ENCODE data around the gene TEAD4. TPM values are rescaled to one million over a fixed set of nuclear protein-coding genes. Genes with fewer than 3 reads are reported as not detected.

Gene TEAD4
- total RNA-seq: 30.3 TPM

DNA sequence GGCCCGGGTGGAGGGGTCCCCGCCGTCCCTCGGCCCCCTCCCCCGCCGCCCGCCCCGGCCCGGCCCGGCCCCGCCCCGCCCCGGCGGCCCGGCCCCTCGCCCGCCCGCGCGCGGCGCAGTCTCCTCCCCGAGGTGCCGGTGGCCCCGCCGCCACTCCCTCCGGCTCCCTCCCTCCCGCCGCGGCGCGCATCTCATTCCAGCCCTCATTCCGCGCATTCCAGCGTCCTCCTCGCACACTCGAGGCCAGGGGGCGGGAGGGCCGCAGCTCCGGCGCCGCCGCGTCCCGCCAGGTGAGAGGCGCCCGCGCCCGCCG lies at the start of gene TEAD4:
Gene TEAD4, plus strand, starts transcription at position 206 of the 313 bp plus-strand sequence.
- H3K9ac ChIP-seq (ENCODE audit: low read depth in 1 of 3, low read length in 3 of 3): peak within 1 kb of the TSS; percentile 86 to 96 (median 92)
- H3K27ac ChIP-seq (ENCODE audit: low read depth, low read length): peak within 1 kb of the TSS; percentile 95
- peaks cover 36 to 48% (median 40%) of the 10 kb centered on the region in 3 donors for H3K4me1 ChIP-seq (ENCODE audit: control insufficient read depth in 3 of 3, insufficient read depth in 3 of 3, low read length in 3 of 3)
- no peaks in the 10 kb centered on the region for H3K27me3 ChIP-seq (ENCODE audit: control insufficient read depth in 3 of 3, insufficient read depth in 3 of 3, low read length in 3 of 3)
- no peaks in the 10 kb centered on the region for H3K9me3 ChIP-seq (ENCODE audit: control insufficient read depth in 3 of 3, low read length in 3 of 3)
- peaks cover 0 to 4% (median 2%) of the 10 kb centered on the region in 3 donors for H3K36me3 ChIP-seq (ENCODE audit: control insufficient read depth in 3 of 3, insufficient read depth in 3 of 3, low read length in 3 of 3)
- H3K4me3 ChIP-seq (ENCODE audit: low read length in 3 of 3): peak within 1 kb of the TSS; percentile 73 to 87 (median 84)

GRCh38 chr12:2912216-2912575 lies 47.0 kb upstream of the TEAD4 start:
- Histone ChIP-seq H3K4me1 (ENCODE audit: control insufficient read depth in 3 of 3, insufficient read depth in 3 of 3, low read length in 3 of 3) (peaks cover 0 to 4% (median 0%) of the 10 kb centered on the region in 3 donors), H3K27me3 (ENCODE audit: control insufficient read depth in 3 of 3, insufficient read depth in 3 of 3, low read length in 3 of 3) (no peaks in the 10 kb centered on the region), H3K27ac (ENCODE audit: low read depth, low read length) (no peak overlapping the region), H3K9ac (ENCODE audit: low read depth in 1 of 3, low read length in 3 of 3) (no peak overlapping the region), H3K4me3 (ENCODE audit: low read length in 3 of 3) (no peak overlapping the region), H3K9me3 (ENCODE audit: control insufficient read depth in 3 of 3, low read length in 3 of 3) (no peaks in the 10 kb centered on the region), H3K36me3 (ENCODE audit: control insufficient read depth in 3 of 3, insufficient read depth in 3 of 3, low read length in 3 of 3) (peaks cover 8 to 19% (median 18%) of the 10 kb centered on the region in 3 donors)

GRCh38 chr12:2919249-2919648 lies 39.9 kb upstream of the TEAD4 start:
- Histone ChIP-seq H3K36me3 (ENCODE audit: control insufficient read depth in 3 of 3, insufficient read depth in 3 of 3, low read length in 3 of 3) (peaks cover 6 to 24% (median 8%) of the 10 kb centered on the region in 3 donors), H3K9ac (ENCODE audit: low read depth in 1 of 3, low read length in 3 of 3) (no peak overlapping the region), H3K27ac (ENCODE audit: low read depth, low read length) (no peak overlapping the region), H3K27me3 (ENCODE audit: control insufficient read depth in 3 of 3, insufficient read depth in 3 of 3, low read length in 3 of 3) (no peaks in the 10 kb centered on the region), H3K9me3 (ENCODE audit: control insufficient read depth in 3 of 3, low read length in 3 of 3) (no peaks in the 10 kb centered on the region), H3K4me1 (ENCODE audit: control insufficient read depth in 3 of 3, insufficient read depth in 3 of 3, low read length in 3 of 3) (peaks cover 5 to 6% (median 6%) of the 10 kb centered on the region in 3 donors), H3K4me3 (ENCODE audit: low read length in 3 of 3) (no peak overlapping the region)

- Histone ChIP-seq H3K27me3 (ENCODE audit: control insufficient read depth in 3 of 3, insufficient read depth in 3 of 3, low read length in 3 of 3) (no peaks in the 10 kb centered on the region), H3K9me3 (ENCODE audit: control insufficient read depth in 3 of 3, low read length in 3 of 3) (no peaks in the 10 kb centered on the region), H3K36me3 (ENCODE audit: control insufficient read depth in 3 of 3, insufficient read depth in 3 of 3, low read length in 3 of 3) (peaks cover 7 to 33% (median 8%) of the 10 kb centered on the region in 3 donors), H3K9ac (ENCODE audit: low read depth in 1 of 3, low read length in 3 of 3) (no peak overlapping the region), H3K4me1 (ENCODE audit: control insufficient read depth in 3 of 3, insufficient read depth in 3 of 3, low read length in 3 of 3) (peaks cover 5 to 9% (median 7%) of the 10 kb centered on the region in 3 donors), H3K4me3 (ENCODE audit: low read length in 3 of 3) (no peak overlapping the region), H3K27ac (ENCODE audit: low read depth, low read length) (no peak overlapping the region)
These were observed 36.9 kb upstream of the TEAD4 start for GRCh38 chr12:2922329-2922728.

DNA sequence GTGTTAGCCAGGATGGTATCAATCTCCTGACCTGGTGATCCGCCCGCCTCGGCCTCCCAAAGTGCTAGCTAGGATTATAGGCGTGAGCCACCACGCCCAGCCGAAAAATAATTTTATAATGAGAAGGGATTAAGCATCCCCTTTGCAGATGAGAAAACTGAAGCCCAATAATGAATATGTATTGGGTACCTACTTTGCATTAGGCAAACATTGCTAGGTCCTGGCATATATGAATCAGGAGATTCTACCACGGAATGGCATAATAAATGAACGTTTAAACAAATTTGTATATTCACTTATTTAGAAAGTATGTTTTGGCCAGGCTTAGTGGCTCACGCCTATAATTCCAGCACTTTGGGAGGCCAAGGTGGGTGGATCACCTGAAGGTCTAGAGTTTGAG lies 36.1 kb upstream of the TEAD4 start:
- peaks cover 5 to 9% (median 7%) of the 10 kb centered on the region in 3 donors for H3K4me1 ChIP-seq (ENCODE audit: control insufficient read depth in 3 of 3, insufficient read depth in 3 of 3, low read length in 3 of 3)
- peaks cover 7 to 33% (median 8%) of the 10 kb centered on the region in 3 donors for H3K36me3 ChIP-seq (ENCODE audit: control insufficient read depth in 3 of 3, insufficient read depth in 3 of 3, low read length in 3 of 3)
- no peak overlapping the region for H3K4me3 ChIP-seq (ENCODE audit: low read length in 3 of 3)
- no peaks in the 10 kb centered on the region for H3K9me3 ChIP-seq (ENCODE audit: control insufficient read depth in 3 of 3, low read length in 3 of 3)
- H3K27ac ChIP-seq (ENCODE audit: low read depth, low read length): no peak overlapping the region
- H3K9ac ChIP-seq (ENCODE audit: low read depth in 1 of 3, low read length in 3 of 3): no peak overlapping the region
- no peaks in the 10 kb centered on the region for H3K27me3 ChIP-seq (ENCODE audit: control insufficient read depth in 3 of 3, insufficient read depth in 3 of 3, low read length in 3 of 3)

- H3K27ac ChIP-seq (ENCODE audit: low read depth, low read length): no peak overlapping the region
- H3K9me3 ChIP-seq (ENCODE audit: control insufficient read depth in 3 of 3, low read length in 3 of 3): no peaks in the 10 kb centered on the region
- H3K4me3 ChIP-seq (ENCODE audit: low read length in 3 of 3): no peak overlapping the region
- peaks cover 7 to 33% (median 8%) of the 10 kb centered on the region in 3 donors for H3K36me3 ChIP-seq (ENCODE audit: control insufficient read depth in 3 of 3, insufficient read depth in 3 of 3, low read length in 3 of 3)
- H3K27me3 ChIP-seq (ENCODE audit: control insufficient read depth in 3 of 3, insufficient read depth in 3 of 3, low read length in 3 of 3): no peaks in the 10 kb centered on the region
- no peak overlapping the region for H3K9ac ChIP-seq (ENCODE audit: low read depth in 1 of 3, low read length in 3 of 3)
- peaks cover 5 to 9% (median 7%) of the 10 kb centered on the region in 3 donors for H3K4me1 ChIP-seq (ENCODE audit: control insufficient read depth in 3 of 3, insufficient read depth in 3 of 3, low read length in 3 of 3)
These were observed 35.2 kb upstream of the TEAD4 start for GRCh38 chr12:2924019-2924418.

- Histone ChIP-seq H3K27ac (ENCODE audit: low read depth, low read length) (no peak overlapping the region), H3K4me1 (ENCODE audit: control insufficient read depth in 3 of 3, insufficient read depth in 3 of 3, low read length in 3 of 3) (peaks cover 5 to 9% (median 7%) of the 10 kb centered on the region in 3 donors), H3K36me3 (ENCODE audit: control insufficient read depth in 3 of 3, insufficient read depth in 3 of 3, low read length in 3 of 3) (peaks cover 10 to 28% (median 11%) of the 10 kb centered on the region in 3 donors), H3K27me3 (ENCODE audit: control insufficient read depth in 3 of 3, insufficient read depth in 3 of 3, low read length in 3 of 3) (no peaks in the 10 kb centered on the region), H3K4me3 (ENCODE audit: low read length in 3 of 3) (no peak overlapping the region), H3K9ac (ENCODE audit: low read depth in 1 of 3, low read length in 3 of 3) (peak overlapping the region in 1 of 3 donors; percentile 51), H3K9me3 (ENCODE audit: control insufficient read depth in 3 of 3, low read length in 3 of 3) (no peaks in the 10 kb centered on the region)
These were observed 33.7 kb upstream of the TEAD4 start for GRCh38 chr12:2925322-2925995.

- Histone ChIP-seq H3K9ac (ENCODE audit: low read depth in 1 of 3, low read length in 3 of 3) (no peak overlapping the region), H3K36me3 (ENCODE audit: control insufficient read depth in 3 of 3, insufficient read depth in 3 of 3, low read length in 3 of 3) (peaks cover 11 to 45% (median 41%) of the 10 kb centered on the region in 3 donors), H3K27me3 (ENCODE audit: control insufficient read depth in 3 of 3, insufficient read depth in 3 of 3, low read length in 3 of 3) (no peaks in the 10 kb centered on the region), H3K27ac (ENCODE audit: low read depth, low read length) (no peak overlapping the region), H3K4me1 (ENCODE audit: control insufficient read depth in 3 of 3, insufficient read depth in 3 of 3, low read length in 3 of 3) (no peaks in the 10 kb centered on the region), H3K9me3 (ENCODE audit: control insufficient read depth in 3 of 3, low read length in 3 of 3) (no peaks in the 10 kb centered on the region), H3K4me3 (ENCODE audit: low read length in 3 of 3) (no peak overlapping the region)
These were observed 28.3 kb upstream of the TEAD4 start for GRCh38 chr12:2930865-2931264.

DNA sequence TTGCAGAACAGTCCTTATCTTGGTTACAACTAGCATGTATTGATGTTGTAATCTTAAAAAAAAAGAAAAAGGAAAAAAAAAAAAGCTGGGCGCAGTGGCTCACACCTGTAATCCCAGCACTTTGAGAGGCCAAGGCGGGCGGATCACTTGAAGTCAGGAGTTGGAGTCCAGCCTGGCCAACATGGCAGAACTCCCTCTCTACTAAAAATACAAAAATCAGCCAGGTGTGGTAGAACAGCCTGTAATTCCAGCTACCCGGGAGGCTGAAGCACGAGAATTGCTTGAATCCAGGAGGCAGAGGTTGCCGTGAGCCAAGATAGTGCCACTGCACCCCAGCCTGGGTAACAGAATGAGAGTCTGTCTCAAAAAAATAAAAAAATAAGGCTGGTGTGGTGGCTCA lies 25.6 kb upstream of the TEAD4 start:
- Histone ChIP-seq H3K36me3 (ENCODE audit: control insufficient read depth in 3 of 3, insufficient read depth in 3 of 3, low read length in 3 of 3) (peaks cover 13 to 51% (median 45%) of the 10 kb centered on the region in 3 donors), H3K27ac (ENCODE audit: low read depth, low read length) (no peak overlapping the region), H3K27me3 (ENCODE audit: control insufficient read depth in 3 of 3, insufficient read depth in 3 of 3, low read length in 3 of 3) (no peaks in the 10 kb centered on the region), H3K4me1 (ENCODE audit: control insufficient read depth in 3 of 3, insufficient read depth in 3 of 3, low read length in 3 of 3) (no peaks in the 10 kb centered on the region), H3K4me3 (ENCODE audit: low read length in 3 of 3) (no peak overlapping the region), H3K9me3 (ENCODE audit: control insufficient read depth in 3 of 3, low read length in 3 of 3) (no peaks in the 10 kb centered on the region), H3K9ac (ENCODE audit: low read depth in 1 of 3, low read length in 3 of 3) (no peak overlapping the region)

DNA sequence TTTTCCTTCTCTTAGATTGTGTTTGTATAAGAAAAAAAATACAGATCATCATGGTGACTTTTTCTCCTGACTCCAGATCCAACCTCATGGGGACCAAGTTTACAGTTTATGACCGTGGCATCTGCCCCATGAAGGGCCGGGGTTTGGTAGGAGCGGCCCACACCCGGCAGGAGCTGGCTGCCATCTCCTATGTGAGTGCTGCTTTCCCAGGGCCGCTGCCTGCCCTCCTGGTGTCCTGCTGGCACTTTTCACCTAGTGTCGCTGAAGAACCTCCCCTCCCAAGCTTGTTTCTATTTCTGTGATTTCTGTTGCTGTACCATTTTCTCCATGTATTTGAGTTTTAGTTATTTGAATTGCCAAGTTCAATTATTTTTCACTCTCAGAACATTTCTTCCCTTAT lies 24.8 kb upstream of the TEAD4 start:
- no peak overlapping the region for H3K27ac ChIP-seq (ENCODE audit: low read depth, low read length)
- no peaks in the 10 kb centered on the region for H3K4me1 ChIP-seq (ENCODE audit: control insufficient read depth in 3 of 3, insufficient read depth in 3 of 3, low read length in 3 of 3)
- H3K9ac ChIP-seq (ENCODE audit: low read depth in 1 of 3, low read length in 3 of 3): no peak overlapping the region
- H3K4me3 ChIP-seq (ENCODE audit: low read length in 3 of 3): no peak overlapping the region
- H3K27me3 ChIP-seq (ENCODE audit: control insufficient read depth in 3 of 3, insufficient read depth in 3 of 3, low read length in 3 of 3): no peaks in the 10 kb centered on the region
- H3K9me3 ChIP-seq (ENCODE audit: control insufficient read depth in 3 of 3, low read length in 3 of 3): no peaks in the 10 kb centered on the region
- H3K36me3 ChIP-seq (ENCODE audit: control insufficient read depth in 3 of 3, insufficient read depth in 3 of 3, low read length in 3 of 3): peaks cover 15 to 59% (median 50%) of the 10 kb centered on the region in 3 donors

All from skeletal muscle tissue (tissue), 4 donors.